GM12875 (cell line): ENCODE data around the gene ITGA2B.

Experiments
- H3K4me3 ChIP-seq: one replicate; pipeline ENCODE4 v1.5.1; 2011; ENCODE audit warnings: low read depth, low read length, control low read depth
- CTCF ChIP-seq: IDR thresholded peaks from 2 replicates; pipeline ENCODE4 v1.5.1; 2011; ENCODE audit warnings: low read depth, mild to moderate bottlenecking, control low read depth, inconsistent platforms, low read length, moderate library complexity, borderline replicate concordance; ENCODE audit not compliant: insufficient read depth

ITGA2B gene

GRCh38 chr17:44389281-44389680, at the start of gene ITGA2B:
Gene ITGA2B, minus strand, starts transcription at chr17:44389649. Its CDS starts 176 bp downstream, at chr17:44389473.
- no peak within 1 kb of the TSS for H3K4me3 ChIP-seq
- no peak for TF ChIP-seq CTCF

GRCh38 chr17:44439168-44439567, 49.7 kb upstream of the ITGA2B start:
- TF ChIP-seq CTCF = no peak
- no peak overlapping the region for H3K4me3 ChIP-seq

- H3K4me3 ChIP-seq = no peak overlapping the region
- no peak for TF ChIP-seq CTCF
Observed at GRCh38 chr17:44438636-44439035, 49.2 kb upstream of the ITGA2B start.

GRCh38 chr17:44436336-44436735, 46.9 kb upstream of the ITGA2B start:
- no peak for TF ChIP-seq CTCF
- H3K4me3 ChIP-seq = no peak overlapping the region

GRCh38 chr17:44432254-44433157, 43.1 kb upstream of the ITGA2B start:
- no peak overlapping the region for H3K4me3 ChIP-seq
- no peak for TF ChIP-seq CTCF

- H3K4me3 ChIP-seq = no peak overlapping the region
- TF ChIP-seq CTCF = no peak
Observed at GRCh38 chr17:44424828-44425461, 35.5 kb upstream of the ITGA2B start.
